Activated T-helper 17 cell treated with anti-CD3 and anti-CD28 coated beads, Interleukin-2, amount 50 U/mL, for 72 hours (primary cell): Measurements from ENCODE around the gene POLE3. TPM values are rescaled to one million over a fixed set of nuclear protein-coding genes. Genes with fewer than 3 reads are reported as not detected.
A peak's percentile ranks its signal among the peaks of the same experiment; 100 is the strongest.
"Not testable (repeated sequence)": the region's sequence is repeated elsewhere in the genome, so short reads cannot be mapped to it uniquely, and the experiment has no call there.

Experiments used
- ATAC-seq: fragments of 150-1000 bp; cut with Tn5 transposase; replicated peaks from 2 replicates; pipeline ENCODE4 v1.10.0; 2021; ENCODE audit warnings: mild to moderate bottlenecking, moderate library complexity
- H3K27ac Mint-ChIP-seq: one replicate; pipeline ENCODE4 v1.8.0; 2022; ENCODE audit warnings: mixed read lengths
- H3K27me3 Mint-ChIP-seq: one replicate; pipeline ENCODE4 v1.8.0; 2022; ENCODE audit warnings: mixed read lengths
- H3K36me3 Mint-ChIP-seq: one replicate; pipeline ENCODE4 v1.8.0; 2022; ENCODE audit warnings: low read depth, mild to moderate bottlenecking, mixed read lengths
- H3K4me1 Mint-ChIP-seq: one replicate; pipeline ENCODE4 v1.8.0; 2022; ENCODE audit warnings: mixed read lengths
- H3K4me3 Mint-ChIP-seq: one replicate; pipeline ENCODE4 v1.8.0; 2022; ENCODE audit warnings: mild to moderate bottlenecking, mixed read lengths
- H3K9me3 Mint-ChIP-seq: one replicate; pipeline ENCODE4 v1.8.0; 2022; ENCODE audit warnings: mixed read lengths
- total RNA-seq, 2 donors: library from RNA; stranded (reverse); gene quantifications; one replicate each; pipeline ENCODE4 v1.2.3, GENCODE V29; 2022

Gene POLE3, protein sequence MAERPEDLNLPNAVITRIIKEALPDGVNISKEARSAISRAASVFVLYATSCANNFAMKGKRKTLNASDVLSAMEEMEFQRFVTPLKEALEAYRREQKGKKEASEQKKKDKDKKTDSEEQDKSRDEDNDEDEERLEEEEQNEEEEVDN
- 10 to 100 TPM; 35.5 to 85.2 TPM for total RNA-seq

DNA sequence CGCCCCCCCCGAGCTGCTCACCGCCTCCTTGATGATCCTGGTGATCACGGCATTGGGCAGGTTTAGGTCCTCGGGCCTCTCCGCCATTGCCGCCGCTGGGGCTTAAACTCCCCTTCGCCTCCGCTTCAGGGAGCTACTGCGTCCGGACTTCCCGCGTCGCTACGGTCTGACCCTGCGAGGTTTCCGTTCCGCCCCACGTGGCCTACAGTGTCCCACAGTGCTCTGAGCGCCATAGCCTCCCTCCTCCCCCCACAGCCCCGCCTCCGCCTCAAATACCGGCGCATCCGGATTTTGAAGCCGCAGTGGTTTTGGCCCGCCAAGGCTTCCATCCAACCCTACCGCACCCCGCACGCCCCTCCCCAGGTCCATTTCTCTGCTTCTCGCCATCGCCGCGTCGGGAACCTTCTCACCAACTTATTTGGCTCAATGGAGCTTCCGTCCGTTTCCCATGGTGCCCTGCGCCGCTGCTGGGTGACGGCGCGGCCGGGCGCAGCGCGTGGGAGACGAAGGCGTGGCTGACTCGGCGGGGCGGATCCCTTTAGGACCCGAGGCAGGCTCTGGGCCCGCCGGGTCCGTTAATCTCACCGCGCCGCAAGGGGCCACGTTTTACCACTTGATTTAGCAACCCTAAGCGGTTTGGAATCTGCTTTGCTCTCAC lies at the start of gene POLE3, which contains the start of gene C9orf43:
Gene POLE3 (minus strand): TSS at position 469 of the 658 bp plus-strand sequence. CDS start 382 bp downstream, at position 87.
Gene C9orf43 (plus strand): TSS at position 541 of the 658 bp plus-strand sequence. CDS start 2,747 bp downstream, outside the sequence.
- ATAC-seq, result peak; percentile 96
- Mint-ChIP-seq H3K27me3 (no peaks in the 10 kb centered on the region), H3K4me3 (peak within 1 kb of the TSS; percentile 97), H3K9me3 (no peaks in the 10 kb centered on the region), H3K4me1 (peaks cover 19% of the 10 kb centered on the region), H3K36me3 (peaks cover 43% of the 10 kb centered on the region), H3K27ac (peak within 1 kb of the TSS; percentile 97)

DNA sequence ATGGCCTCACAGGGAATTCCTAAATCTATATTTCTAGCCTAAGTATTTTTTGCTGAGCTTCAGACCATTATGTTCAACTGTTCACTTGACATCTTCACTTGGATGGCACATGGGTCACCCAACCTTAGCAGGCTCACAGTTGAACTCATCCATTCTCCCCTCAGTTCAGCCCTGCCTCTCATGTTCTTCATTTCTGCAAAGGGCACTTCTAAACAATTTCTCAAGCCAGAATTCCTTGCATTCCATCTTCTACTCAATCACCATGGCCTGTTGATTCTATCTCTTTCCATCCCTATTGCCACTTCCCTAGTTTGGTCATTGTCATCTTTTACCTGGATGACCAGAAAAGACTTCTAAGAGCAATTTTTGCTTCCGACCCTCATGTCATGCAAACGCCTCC lies 45.8 kb upstream of the POLE3 start:
- H3K36me3 Mint-ChIP-seq, result no peaks in the 10 kb centered on the region
- no peak for ATAC-seq
- no peaks in the 10 kb centered on the region for H3K4me1 Mint-ChIP-seq
- no peaks in the 10 kb centered on the region for H3K9me3 Mint-ChIP-seq
- no peaks in the 10 kb centered on the region for H3K27me3 Mint-ChIP-seq
- H3K27ac Mint-ChIP-seq, result no peak overlapping the region
- H3K4me3 Mint-ChIP-seq, result no peak overlapping the region

DNA sequence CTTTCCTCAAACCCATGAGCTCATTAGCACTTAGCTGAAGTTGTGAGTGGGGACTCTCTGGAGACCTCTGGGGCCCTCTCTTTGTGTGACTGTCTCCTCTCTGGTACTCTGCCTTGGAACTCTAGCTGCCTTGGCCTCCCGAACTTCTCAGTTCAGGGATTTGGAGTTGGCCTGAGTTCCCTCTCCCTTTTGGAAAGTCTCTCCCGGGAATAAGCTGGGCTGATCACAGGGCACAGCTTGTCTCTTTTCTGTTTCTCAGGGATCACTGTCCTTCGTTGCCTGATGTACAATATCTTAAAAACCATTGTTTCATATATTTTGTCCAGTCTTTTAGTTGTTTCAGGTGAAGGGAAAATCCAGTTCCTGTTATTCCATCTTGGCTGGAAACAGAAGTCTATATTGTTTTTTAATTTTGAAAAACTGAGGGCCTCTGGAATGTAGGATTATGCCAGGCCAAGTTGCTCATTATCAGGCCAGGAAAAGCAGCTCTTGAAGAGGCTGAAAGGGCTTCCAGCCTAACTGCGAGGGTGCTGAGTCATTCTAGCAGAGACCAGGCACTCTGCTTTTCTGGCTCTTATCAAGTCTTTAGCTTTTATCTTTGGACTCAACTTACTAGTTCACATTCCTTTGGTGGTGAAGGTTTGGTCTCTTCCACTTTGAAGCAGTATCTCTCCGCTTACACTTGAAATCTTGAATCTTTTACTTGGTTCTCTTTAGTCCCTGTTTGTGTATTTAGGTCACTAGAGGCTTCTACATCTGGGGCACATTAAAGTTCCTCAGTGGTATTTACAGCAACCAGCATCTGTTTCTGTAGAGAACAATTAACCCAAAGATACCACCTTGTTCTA lies 44.7 kb upstream of the POLE3 start:
- peak; percentile 54 for ATAC-seq
- H3K4me3 Mint-ChIP-seq, result no peak overlapping the region
- H3K27ac Mint-ChIP-seq, result peak overlapping the region; percentile 56
- no peaks in the 10 kb centered on the region for H3K27me3 Mint-ChIP-seq
- no peaks in the 10 kb centered on the region for H3K4me1 Mint-ChIP-seq
- no peaks in the 10 kb centered on the region for H3K9me3 Mint-ChIP-seq
- no peaks in the 10 kb centered on the region for H3K36me3 Mint-ChIP-seq

DNA sequence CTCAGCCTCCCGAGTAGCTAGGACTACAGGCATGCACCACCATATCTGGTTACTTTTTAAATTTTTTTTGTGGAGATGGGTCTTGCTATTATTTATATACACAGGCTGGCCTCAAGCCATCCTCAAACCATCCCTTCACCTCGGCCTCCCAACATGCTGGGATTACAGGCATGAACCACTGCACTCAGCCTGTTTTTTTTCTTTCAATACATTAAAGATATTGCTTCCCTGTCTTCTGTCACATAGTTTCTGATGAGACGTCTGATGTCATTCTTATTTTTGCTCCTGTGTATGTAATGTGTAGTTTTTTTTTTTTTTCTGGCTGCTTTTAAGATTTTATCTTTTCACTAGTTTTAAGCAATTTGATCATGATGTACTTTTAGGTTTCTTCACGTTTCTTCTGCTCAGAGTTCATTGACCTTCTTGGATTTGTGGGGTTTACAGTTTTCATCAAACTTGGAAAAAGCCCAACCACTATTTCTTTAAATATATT lies 41.7 kb upstream of the POLE3 start:
- no peak overlapping the region for H3K4me3 Mint-ChIP-seq
- no peaks in the 10 kb centered on the region for H3K36me3 Mint-ChIP-seq
- no peak overlapping the region for H3K27ac Mint-ChIP-seq
- no peaks in the 10 kb centered on the region for H3K4me1 Mint-ChIP-seq
- no peak for ATAC-seq
- no peaks in the 10 kb centered on the region for H3K27me3 Mint-ChIP-seq
- H3K9me3 Mint-ChIP-seq, result no peaks in the 10 kb centered on the region

DNA sequence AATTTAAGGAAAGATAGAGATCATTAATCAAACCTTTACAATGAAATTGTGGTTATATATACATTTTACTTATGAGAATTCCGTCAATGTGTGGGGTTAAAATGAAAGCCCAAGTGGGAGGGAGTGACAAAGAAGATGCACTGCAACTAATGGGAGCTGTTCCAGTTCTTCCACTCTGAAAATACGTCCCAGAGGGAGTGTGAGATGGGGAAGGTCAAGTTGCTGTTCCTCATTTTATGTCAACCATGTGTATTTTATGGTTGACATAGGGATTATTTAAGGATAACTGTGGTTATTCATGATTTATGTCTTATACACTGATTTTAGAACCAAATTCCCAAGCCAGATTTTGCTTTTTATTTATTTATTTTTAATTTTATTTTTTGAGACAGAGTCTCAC lies 38.9 kb upstream of the POLE3 start:
- H3K4me3 Mint-ChIP-seq, result no peak overlapping the region
- no peaks in the 10 kb centered on the region for H3K9me3 Mint-ChIP-seq
- H3K27ac Mint-ChIP-seq, result no peak overlapping the region
- no peaks in the 10 kb centered on the region for H3K27me3 Mint-ChIP-seq
- ATAC-seq, result no peak
- no peaks in the 10 kb centered on the region for H3K36me3 Mint-ChIP-seq
- peaks cover 4% of the 10 kb centered on the region for H3K4me1 Mint-ChIP-seq

DNA sequence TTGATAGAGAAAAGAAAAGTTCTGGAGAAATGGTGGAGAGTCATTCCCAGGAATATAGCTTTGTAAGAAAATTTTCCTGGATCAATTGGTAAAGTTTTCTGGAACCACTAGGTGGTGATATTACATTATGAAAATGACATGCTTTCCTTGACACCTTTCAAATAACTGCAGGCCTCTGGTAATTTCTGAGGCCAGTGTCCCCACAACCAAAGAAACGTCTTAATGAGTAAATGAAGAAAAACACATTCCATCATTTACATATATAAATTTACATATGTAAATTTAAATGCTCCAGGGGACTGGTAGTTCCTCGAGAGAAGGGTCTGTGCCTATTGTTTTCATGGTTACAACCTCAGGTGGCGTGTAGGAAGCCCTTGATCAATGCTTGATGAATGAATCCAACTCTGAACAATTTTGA lies 35.9 kb upstream of the POLE3 start:
- ATAC-seq, result peak; percentile 52
- Mint-ChIP-seq H3K4me1 (peaks cover 4% of the 10 kb centered on the region), H3K36me3 (no peaks in the 10 kb centered on the region), H3K9me3 (no peaks in the 10 kb centered on the region), H3K4me3 (no peak overlapping the region), H3K27ac (no peak overlapping the region), H3K27me3 (no peaks in the 10 kb centered on the region)

DNA sequence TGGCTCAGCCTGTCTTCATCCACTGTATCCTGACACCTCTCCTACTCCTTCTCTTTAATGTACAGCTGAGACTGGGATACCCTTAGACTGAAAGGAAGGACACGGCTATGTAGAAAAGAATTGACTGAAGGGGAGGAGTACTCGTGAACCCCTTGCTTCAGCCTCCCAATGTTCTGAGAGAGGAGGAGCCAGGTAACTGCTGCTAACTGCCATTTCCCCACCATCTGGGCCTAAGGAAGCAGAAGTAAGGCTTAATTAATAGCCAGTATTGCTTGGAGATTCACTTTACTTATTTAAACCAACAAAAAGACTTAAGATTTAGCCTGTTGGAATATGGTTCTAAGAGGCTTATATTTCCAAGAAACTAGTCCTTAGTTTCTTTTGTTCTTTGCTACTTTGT lies 34.3 kb upstream of the POLE3 start:
- H3K4me3 Mint-ChIP-seq, result no peak overlapping the region
- H3K4me1 Mint-ChIP-seq, result peaks cover 4% of the 10 kb centered on the region
- no peaks in the 10 kb centered on the region for H3K9me3 Mint-ChIP-seq
- no peak overlapping the region for H3K27ac Mint-ChIP-seq
- H3K27me3 Mint-ChIP-seq, result no peaks in the 10 kb centered on the region
- ATAC-seq, result no peak
- H3K36me3 Mint-ChIP-seq, result no peaks in the 10 kb centered on the region

DNA sequence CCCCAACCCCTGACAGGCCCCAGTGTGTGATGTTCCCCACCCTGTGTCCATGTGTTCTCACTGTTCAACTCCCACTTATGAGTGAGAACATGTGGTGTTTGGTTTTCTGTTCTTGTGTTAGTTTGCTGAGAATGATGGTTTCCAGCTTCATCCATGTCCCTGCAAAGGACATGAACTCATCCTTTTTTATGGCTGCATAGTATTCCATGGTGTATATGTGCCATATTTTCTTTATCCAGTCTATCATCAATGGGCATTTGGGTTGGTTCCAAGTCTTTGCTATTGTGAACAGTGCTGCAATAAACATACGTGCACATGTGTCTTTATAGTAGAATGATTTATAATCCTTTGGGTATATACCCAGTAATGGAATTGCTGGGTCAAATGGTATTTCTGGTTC lies 27.2 kb upstream of the POLE3 start:
- not testable (repeated sequence) for H3K9me3 Mint-ChIP-seq, H3K27me3 Mint-ChIP-seq, ATAC-seq, H3K36me3 Mint-ChIP-seq, H3K4me3 Mint-ChIP-seq, H3K4me1 Mint-ChIP-seq, H3K27ac Mint-ChIP-seq

DNA sequence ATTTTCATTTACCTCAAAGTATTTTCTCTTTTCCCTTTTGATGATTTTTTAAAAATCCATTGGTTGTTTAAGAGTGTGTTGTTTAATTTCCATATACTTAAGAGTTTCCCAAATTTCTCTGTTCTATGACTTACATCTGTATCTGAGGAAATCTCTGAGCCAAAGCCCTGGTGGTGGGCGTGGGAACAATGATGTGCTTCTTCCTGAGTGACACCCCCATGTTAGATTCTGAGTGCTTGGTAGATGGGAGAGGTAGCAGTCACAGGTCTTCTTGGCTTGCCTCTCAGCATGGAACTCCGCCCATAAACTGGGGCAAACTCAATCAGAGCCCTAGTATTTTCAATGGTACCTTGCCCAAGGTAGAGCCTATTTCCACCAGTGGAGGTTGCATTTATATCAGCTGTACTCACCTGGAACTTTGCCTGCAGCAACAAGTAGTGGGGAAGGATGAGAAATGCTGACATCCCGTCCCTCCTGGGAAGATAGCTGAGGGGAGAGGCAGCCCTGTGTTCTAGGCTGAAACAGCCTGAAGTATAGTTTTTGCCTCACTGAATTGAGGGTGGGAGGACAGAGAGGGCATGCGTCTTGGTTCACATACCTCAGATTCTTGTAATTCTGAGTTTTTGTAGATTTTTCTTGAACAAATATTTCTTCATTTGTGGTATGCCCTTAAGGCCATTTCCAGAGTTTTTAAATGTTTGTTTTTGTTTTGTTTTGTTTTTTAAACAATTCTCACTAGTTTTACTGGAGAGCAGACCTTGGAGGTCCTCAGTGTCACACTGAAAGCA lies 26.4 kb upstream of the POLE3 start:
- no peak overlapping the region for H3K4me3 Mint-ChIP-seq
- ATAC-seq, result no peak
- no peaks in the 10 kb centered on the region for H3K36me3 Mint-ChIP-seq
- H3K4me1 Mint-ChIP-seq, result no peaks in the 10 kb centered on the region
- no peaks in the 10 kb centered on the region for H3K27me3 Mint-ChIP-seq
- H3K9me3 Mint-ChIP-seq, result no peaks in the 10 kb centered on the region
- no peak overlapping the region for H3K27ac Mint-ChIP-seq

DNA sequence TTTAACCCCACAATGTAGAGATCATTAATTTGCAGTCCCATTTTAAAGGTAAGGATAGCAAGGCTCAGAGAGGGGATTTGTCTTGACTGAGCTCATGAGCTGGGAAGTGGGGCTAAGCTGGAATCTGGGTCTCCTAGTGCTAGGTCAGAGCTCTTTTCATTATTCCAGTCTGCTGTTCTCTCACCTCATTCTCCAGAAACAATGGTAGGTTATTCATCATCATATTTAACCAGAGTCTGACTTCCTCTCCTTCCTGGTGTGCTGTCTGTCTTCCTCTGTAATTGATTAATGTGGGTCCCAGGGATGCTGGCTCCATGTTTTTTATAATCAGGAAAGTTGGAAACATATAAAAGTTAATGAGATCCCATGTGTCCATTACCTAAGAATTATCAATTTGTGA lies 20.7 kb upstream of the POLE3 start:
- Mint-ChIP-seq H3K4me3 (no peak overlapping the region), H3K27me3 (peaks cover 4% of the 10 kb centered on the region), H3K4me1 (no peaks in the 10 kb centered on the region), H3K9me3 (no peaks in the 10 kb centered on the region), H3K36me3 (no peaks in the 10 kb centered on the region), H3K27ac (no peak overlapping the region)
- no peak for ATAC-seq

DNA sequence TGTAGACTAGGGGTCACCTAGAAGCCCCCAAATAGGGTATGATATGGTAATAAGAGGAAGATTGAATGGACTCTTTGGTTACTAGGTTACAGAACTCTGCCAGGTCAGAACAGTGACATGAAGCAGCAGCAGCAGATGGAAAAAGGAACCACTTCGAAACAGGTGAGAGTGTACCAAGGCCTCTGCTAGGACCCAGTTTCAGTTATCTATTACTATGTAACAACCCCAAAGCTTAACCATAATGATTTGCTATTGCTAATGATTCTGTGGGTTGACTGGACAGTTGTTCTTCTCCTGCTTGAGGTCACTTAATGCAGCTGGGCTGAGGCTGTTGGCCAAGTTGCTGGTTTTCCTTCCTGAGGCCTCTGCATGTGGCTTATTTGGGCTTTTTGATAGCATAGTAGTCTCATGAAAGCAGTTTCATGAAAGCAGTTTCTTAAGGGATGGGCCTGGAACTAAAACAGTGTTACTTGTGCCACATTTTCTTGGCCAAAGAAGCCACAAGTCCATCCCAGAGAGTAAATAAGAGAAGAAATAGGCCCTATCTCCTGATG lies 17.7 kb upstream of the POLE3 start:
- H3K36me3 Mint-ChIP-seq, result no peaks in the 10 kb centered on the region
- H3K4me3 Mint-ChIP-seq, result no peak overlapping the region
- no peaks in the 10 kb centered on the region for H3K9me3 Mint-ChIP-seq
- H3K4me1 Mint-ChIP-seq, result no peaks in the 10 kb centered on the region
- no peak for ATAC-seq
- no peak overlapping the region for H3K27ac Mint-ChIP-seq
- peaks cover 11% of the 10 kb centered on the region for H3K27me3 Mint-ChIP-seq

DNA sequence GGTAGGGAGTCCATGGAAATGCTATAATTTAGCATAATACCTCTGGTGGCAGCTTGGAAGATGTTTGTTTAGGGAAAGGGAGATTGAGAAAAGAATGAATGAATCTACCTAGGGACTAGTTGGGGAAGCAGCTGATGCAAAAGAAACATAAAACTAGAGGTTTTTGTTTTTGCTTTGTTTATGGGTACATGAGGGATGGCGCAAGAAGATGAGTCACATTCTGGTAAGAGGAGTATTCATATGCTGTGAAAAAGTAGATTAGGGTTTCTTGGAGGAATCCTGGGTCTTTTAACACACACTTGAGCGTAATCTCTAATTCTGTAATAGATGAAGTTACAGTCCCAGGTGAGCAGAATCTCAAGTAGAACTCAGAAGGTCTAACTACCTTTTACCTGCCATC lies 17.2 kb upstream of the POLE3 start:
- Mint-ChIP-seq H3K4me3 (no peak overlapping the region), H3K36me3 (no peaks in the 10 kb centered on the region), H3K9me3 (no peaks in the 10 kb centered on the region), H3K27me3 (peaks cover 11% of the 10 kb centered on the region), H3K27ac (no peak overlapping the region), H3K4me1 (no peaks in the 10 kb centered on the region)
- ATAC-seq, result no peak

DNA sequence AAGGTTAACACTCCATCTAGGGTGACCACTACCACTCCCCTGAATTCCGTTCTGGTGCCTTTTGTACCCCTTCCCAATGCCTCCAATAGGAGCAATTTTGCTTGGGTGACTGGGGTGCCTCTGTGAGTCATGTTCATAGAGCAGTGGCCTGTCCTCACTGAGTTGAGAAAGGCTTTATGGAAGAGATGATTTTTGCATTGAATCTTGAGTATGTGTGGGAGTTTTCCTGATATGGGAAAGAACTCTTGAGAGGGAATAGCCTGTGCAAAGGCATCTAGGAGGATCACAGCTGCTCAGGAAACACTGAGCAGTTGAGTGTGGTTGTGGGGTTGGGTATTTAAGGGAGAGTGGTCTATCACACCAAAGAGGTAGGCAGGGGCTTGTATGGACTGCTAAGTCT lies 16.2 kb upstream of the POLE3 start:
- H3K27ac Mint-ChIP-seq, result no peak overlapping the region
- H3K36me3 Mint-ChIP-seq, result no peaks in the 10 kb centered on the region
- no peaks in the 10 kb centered on the region for H3K4me1 Mint-ChIP-seq

DNA sequence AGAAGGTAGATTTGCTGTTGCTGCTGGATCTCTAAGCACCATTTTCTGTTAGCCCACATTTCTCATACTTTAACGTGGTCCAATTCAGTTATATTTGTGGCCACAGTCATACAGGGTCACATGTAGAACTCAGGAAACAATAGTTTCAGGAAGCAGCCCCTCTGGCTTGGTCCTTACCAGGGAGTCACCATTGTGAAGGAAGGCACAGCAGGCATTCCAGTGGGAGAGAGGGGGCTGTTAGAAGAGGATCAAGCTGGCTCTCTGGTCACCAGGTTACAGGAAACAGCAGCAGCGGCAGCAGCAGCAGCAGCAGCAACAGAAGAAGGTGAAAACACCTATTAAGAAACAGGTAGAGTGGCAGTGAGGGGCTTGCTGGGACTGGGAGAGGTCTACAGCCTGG lies 14.6 kb upstream of the POLE3 start:
- Mint-ChIP-seq H3K4me3 (no peak overlapping the region), H3K9me3 (no peaks in the 10 kb centered on the region), H3K27ac (no peak overlapping the region), H3K36me3 (no peaks in the 10 kb centered on the region), H3K27me3 (peaks cover 11% of the 10 kb centered on the region), H3K4me1 (no peaks in the 10 kb centered on the region)
- no peak for ATAC-seq

More for the DNA sequence above, 16.2 kb upstream of the POLE3 start:
- Mint-ChIP-seq H3K4me3 (no peak overlapping the region), H3K27me3 (peaks cover 11% of the 10 kb centered on the region), H3K9me3 (no peaks in the 10 kb centered on the region)
- ATAC-seq, result no peak
